Endodermal cell (in vitro differentiated cells): ENCODE results near the gene SDF2L1. TPM values are rescaled to one million over a fixed set of nuclear protein-coding genes. Genes with fewer than 3 reads are reported as not detected.
"Not testable (repeated sequence)": the region's sequence is repeated elsewhere in the genome, so short reads cannot be mapped to it uniquely, and the experiment has no call there.

Experiments
- DNase-seq: peaks from one replicate; pipeline ENCODE4 v3.0.0-alpha.2; 2017
- H3K27ac ChIP-seq: 2 replicates; pipeline ENCODE4 v1.5.1; 2013; ENCODE audit warnings: mild to moderate bottlenecking, low read depth, low read length, moderate library complexity
- H3K27me3 ChIP-seq: 2 replicates; pipeline ENCODE4 v1.6.1; 2013; ENCODE audit warnings: mild to moderate bottlenecking, low read length, moderate library complexity; ENCODE audit not compliant: insufficient read depth, control insufficient read depth, poor library complexity, severe bottlenecking
- H3K36me3 ChIP-seq: 2 replicates; pipeline ENCODE4 v1.7.0; 2013; ENCODE audit warnings: mild to moderate bottlenecking, low read length, moderate library complexity; ENCODE audit not compliant: control insufficient read depth, insufficient read depth
- H3K4me1 ChIP-seq: one replicate; pipeline ENCODE4 v1.7.0; 2013; ENCODE audit warnings: low read length; ENCODE audit not compliant: control insufficient read depth, insufficient read depth
- H3K4me3 ChIP-seq: 2 replicates; pipeline ENCODE4 v1.5.1; 2013; ENCODE audit warnings: mild to moderate bottlenecking, low read length, moderate library complexity
- H3K9ac ChIP-seq: 2 replicates; pipeline ENCODE4 v1.6.1; 2013; ENCODE audit warnings: mild to moderate bottlenecking, low read length, moderate library complexity; ENCODE audit not compliant: poor library complexity, severe bottlenecking; ENCODE audit errors: extremely low read depth
- H3K9me3 ChIP-seq: 2 replicates; pipeline ENCODE4 v1.6.1; 2013; ENCODE audit warnings: mild to moderate bottlenecking, low read length, moderate library complexity; ENCODE audit not compliant: control insufficient read depth
- H3K27ac Mint-ChIP-seq: 2 replicates; pipeline ENCODE4 v1.8.0; 2020; ENCODE audit warnings: mixed read lengths
- H3K27me3 Mint-ChIP-seq: 2 replicates; pipeline ENCODE4 v1.8.0; 2021; ENCODE audit warnings: mild to moderate bottlenecking, mixed read lengths; ENCODE audit not compliant: insufficient read depth
- H3K36me3 Mint-ChIP-seq: 2 replicates; pipeline ENCODE4 v1.8.0; 2020; ENCODE audit warnings: low read depth, mixed read lengths
- H3K4me1 Mint-ChIP-seq: 2 replicates; pipeline ENCODE4 v1.8.0; 2020; ENCODE audit warnings: mixed read lengths
- H3K4me3 Mint-ChIP-seq: 2 replicates; pipeline ENCODE4 v1.8.0; 2020; ENCODE audit warnings: mild to moderate bottlenecking, moderate library complexity, mixed read lengths
- H3K9me3 Mint-ChIP-seq: 2 replicates; pipeline ENCODE4 v1.8.0; 2020; ENCODE audit warnings: mild to moderate bottlenecking, mixed read lengths
- WGBS, 2 experiments: methylation state at CpG; one replicate each; pipeline versions ENCODE4 v1.1.5 to v1.1.7; 2013; ENCODE audit warnings: missing lambda C conversion rate in 2 of 2, mixed read lengths in 1 of 2; ENCODE audit not compliant: insufficient coverage in 1 of 2, insufficient read length in 1 of 2; 5-methylcytosine and 5-hydroxymethylcytosine counted together
- total RNA-seq, 2 donors: library from RNA; stranded (reverse); fragmentation: NEBNext Ultra II Directional in 1 of 2; extraction: Animal tissue kit (Norgen Biotek cat#: 25700) in 1 of 2; gene quantifications; 2 replicates in 1 of 2; 3 replicates in 1 of 2; pipeline ENCODE4 v1.2.1, GENCODE V29; 2021
- TF ChIP-seq, protein P1 (sequence below): fragments of 200-600 bp; sonication (generic); conservative IDR thresholded peaks from 2 replicates; pipeline ENCODE4 v1.5.0; 2021; ENCODE audit warnings: antibody characterized with exemption, mild to moderate bottlenecking

SDF2L1 gene
- total RNA-seq, 2 donors from 2014 or later, result 30.3 to 61.4 TPM

DNA sequence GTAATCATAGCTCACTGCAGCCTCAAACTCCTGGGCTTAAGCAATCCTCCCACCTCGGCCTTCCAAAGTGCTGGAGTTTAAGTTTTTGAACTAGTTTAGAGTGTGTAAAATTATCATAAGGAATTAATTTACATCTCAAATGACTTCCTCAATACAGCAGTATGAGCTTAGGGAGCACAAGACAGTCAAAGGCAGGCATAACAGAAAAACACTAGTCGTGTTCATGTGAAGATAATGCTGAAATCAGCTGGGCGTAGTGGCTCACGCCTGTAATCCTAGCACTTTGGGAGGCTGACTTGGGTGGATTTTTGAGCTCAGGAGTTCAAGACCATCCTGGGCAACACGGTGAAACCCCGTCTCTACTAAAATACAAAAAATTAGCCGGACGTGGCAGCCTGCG, 38.1 kb upstream of the SDF2L1 start:
- Histone ChIP-seq H3K27me3 (no peaks in the 10 kb centered on the region), H3K9me3 (no peaks in the 10 kb centered on the region), H3K4me3 (no peak overlapping the region), H3K36me3 (peaks cover 32% of the 10 kb centered on the region), H3K27ac (no peak overlapping the region), H3K4me1 (no peaks in the 10 kb centered on the region), H3K9ac (no peak overlapping the region)
- WGBS, 2 experiments, result 92% methylated on average over 8 to 9 of the region's 9 CpGs
- no peak for DNase-seq
- H3K9me3 Mint-ChIP-seq, result no peaks in the 10 kb centered on the region
- TF ChIP-seq, protein P1, sequence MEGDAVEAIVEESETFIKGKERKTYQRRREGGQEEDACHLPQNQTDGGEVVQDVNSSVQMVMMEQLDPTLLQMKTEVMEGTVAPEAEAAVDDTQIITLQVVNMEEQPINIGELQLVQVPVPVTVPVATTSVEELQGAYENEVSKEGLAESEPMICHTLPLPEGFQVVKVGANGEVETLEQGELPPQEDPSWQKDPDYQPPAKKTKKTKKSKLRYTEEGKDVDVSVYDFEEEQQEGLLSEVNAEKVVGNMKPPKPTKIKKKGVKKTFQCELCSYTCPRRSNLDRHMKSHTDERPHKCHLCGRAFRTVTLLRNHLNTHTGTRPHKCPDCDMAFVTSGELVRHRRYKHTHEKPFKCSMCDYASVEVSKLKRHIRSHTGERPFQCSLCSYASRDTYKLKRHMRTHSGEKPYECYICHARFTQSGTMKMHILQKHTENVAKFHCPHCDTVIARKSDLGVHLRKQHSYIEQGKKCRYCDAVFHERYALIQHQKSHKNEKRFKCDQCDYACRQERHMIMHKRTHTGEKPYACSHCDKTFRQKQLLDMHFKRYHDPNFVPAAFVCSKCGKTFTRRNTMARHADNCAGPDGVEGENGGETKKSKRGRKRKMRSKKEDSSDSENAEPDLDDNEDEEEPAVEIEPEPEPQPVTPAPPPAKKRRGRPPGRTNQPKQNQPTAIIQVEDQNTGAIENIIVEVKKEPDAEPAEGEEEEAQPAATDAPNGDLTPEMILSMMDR, result no peak
- H3K27ac Mint-ChIP-seq, result no peak overlapping the region
- no peak overlapping the region for H3K4me3 Mint-ChIP-seq
- H3K36me3 Mint-ChIP-seq, result peaks cover 31% of the 10 kb centered on the region
- peaks cover 4% of the 10 kb centered on the region for H3K4me1 Mint-ChIP-seq
- H3K27me3 Mint-ChIP-seq, result no peaks in the 10 kb centered on the region

DNA sequence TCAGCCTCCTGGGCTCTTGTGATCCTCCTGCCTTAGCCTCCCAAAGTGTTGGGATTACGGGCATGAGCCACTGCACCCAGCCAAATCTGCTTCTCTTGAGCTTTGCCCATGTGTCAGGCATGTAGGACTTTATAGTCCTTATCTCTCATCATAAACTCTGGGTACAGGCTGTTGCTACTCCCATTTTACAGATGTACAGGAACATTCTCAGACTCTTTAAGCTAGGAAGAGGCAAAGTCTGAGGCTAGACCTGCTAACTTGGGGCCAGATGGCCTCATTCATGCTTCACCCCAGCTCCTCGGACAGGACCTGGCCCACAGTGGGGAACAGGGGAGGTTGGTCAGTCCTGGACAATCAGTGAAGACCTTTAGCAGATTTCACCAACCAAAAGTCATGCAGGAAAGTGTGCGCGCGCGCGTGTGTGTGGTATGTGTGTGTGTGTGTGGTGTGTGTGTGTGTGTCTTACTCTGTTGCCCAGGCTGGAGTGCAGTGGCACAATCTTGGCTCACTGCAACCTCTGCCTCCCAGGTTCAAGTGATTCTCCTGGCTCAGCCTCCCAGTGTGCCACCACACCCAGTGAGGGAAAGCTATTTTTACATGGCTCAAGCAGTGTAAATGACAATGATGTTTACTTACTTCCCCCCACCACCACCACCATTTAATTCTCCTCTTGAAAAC, 36.1 kb upstream of the SDF2L1 start:
- H3K4me3 ChIP-seq, result no peak overlapping the region
- TF ChIP-seq, protein P1, result no peak
- Mint-ChIP-seq H3K27ac (no peak overlapping the region), H3K9me3 (no peaks in the 10 kb centered on the region), H3K27me3 (no peaks in the 10 kb centered on the region), H3K4me1 (peaks cover 3% of the 10 kb centered on the region), H3K36me3 (peaks cover 38% of the 10 kb centered on the region), H3K4me3 (no peak overlapping the region)
- no peak for DNase-seq
- 95 to 96% methylated on average over 2 to 7 of the region's 7 CpGs for WGBS, 2 experiments
- no peaks in the 10 kb centered on the region for H3K4me1 ChIP-seq
- peaks cover 42% of the 10 kb centered on the region for H3K36me3 ChIP-seq
- H3K27ac ChIP-seq, result no peak overlapping the region
- no peaks in the 10 kb centered on the region for H3K9me3 ChIP-seq
- H3K9ac ChIP-seq, result no peak overlapping the region
- H3K27me3 ChIP-seq, result no peaks in the 10 kb centered on the region

DNA sequence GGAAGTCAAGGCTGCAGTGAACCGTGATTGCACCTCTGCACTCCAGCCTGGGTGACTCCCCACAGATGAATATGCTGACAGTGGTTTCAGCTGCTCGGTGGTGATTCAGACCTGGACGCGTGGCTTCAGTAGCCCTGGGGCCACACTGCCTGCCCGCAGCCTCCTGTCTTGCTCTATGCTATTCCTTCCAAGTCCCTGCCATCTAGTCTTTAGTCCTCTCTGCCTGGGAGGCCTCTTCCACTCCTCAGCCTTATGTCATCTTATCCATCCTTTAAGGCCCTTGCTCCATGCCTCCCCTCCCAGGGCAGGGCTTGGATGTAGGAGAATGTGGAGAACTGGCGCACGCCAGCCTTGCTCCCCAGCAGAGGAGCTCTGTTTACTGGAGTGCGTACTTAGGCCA, 35.3 kb upstream of the SDF2L1 start:
- H3K9ac ChIP-seq, result no peak overlapping the region
- H3K4me1 Mint-ChIP-seq, result peaks cover 3% of the 10 kb centered on the region
- peaks cover 46% of the 10 kb centered on the region for H3K36me3 Mint-ChIP-seq
- no peaks in the 10 kb centered on the region for H3K4me1 ChIP-seq
- WGBS, 2 experiments, result 98 to 99% methylated on average over 6 to 8 of the region's 8 CpGs
- H3K27me3 ChIP-seq, result no peaks in the 10 kb centered on the region
- H3K9me3 Mint-ChIP-seq, result no peaks in the 10 kb centered on the region
- no peak overlapping the region for H3K4me3 ChIP-seq
- H3K36me3 ChIP-seq, result peaks cover 49% of the 10 kb centered on the region
- no peak overlapping the region for H3K4me3 Mint-ChIP-seq
- no peak for DNase-seq
- no peak overlapping the region for H3K27ac Mint-ChIP-seq
- no peaks in the 10 kb centered on the region for H3K9me3 ChIP-seq
- no peak overlapping the region for H3K27ac ChIP-seq
- TF ChIP-seq, protein P1, result no peak
- no peaks in the 10 kb centered on the region for H3K27me3 Mint-ChIP-seq

DNA sequence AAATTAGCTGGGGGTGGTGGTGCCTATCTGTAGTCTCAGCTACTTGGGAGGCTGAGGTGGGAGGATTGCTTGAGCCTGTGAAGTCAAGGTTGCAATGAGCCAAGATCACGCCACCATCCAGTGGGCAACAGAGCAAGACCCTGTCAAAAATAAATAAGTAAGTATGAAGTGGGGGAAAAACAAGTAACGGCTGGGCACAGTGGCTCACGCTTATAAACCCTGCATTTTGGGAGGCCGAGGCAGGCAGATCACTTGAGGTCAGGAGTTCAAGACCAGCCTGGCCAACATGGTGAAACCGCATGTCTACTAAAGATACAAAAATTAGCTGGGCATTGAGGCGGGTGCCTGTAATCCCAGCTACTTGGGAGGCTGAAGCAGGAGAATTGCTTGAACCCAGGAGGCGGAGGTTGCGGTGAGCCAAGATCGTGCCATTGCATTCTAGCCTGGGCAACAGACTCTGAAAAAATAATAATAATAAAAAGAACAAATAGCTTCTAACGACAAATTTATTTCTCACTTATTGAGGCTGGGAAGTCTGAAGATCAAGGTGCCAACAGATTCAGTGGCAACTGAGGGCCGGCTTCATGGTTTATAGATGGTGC, 32.4 kb upstream of the SDF2L1 start:
- not testable (repeated sequence) for H3K27me3 Mint-ChIP-seq, H3K4me3 Mint-ChIP-seq, H3K4me1 Mint-ChIP-seq, H3K9me3 ChIP-seq, H3K9me3 Mint-ChIP-seq, H3K27ac Mint-ChIP-seq, H3K4me1 ChIP-seq, H3K27ac ChIP-seq, DNase-seq, H3K9ac ChIP-seq, H3K27me3 ChIP-seq, H3K4me3 ChIP-seq
- H3K36me3 Mint-ChIP-seq, result peaks cover 59% of the 10 kb centered on the region
- WGBS, 2 experiments, result 96 to 98% methylated on average over 6 to 11 of the region's 11 CpGs
- H3K36me3 ChIP-seq, result peaks cover 64% of the 10 kb centered on the region
